Left renal cortex interstitium (tissue), 4 donors: ENCODE measurements around the gene FN3K. TPM values are rescaled to one million over a fixed set of nuclear protein-coding genes. Genes with fewer than 3 reads are reported as not detected.
A peak's percentile ranks its signal among the peaks of the same experiment; 100 is the strongest.
"Not testable (repeated sequence)": the region's sequence is repeated elsewhere in the genome, so short reads cannot be mapped to it uniquely, and the experiment has no call there.

Experiments used
- DNase-seq, 4 donors: peaks; one replicate each; pipeline ENCODE4 v3.0.0-alpha.2; 2013; ENCODE audit warnings: low read depth in 4 of 4, low spot score in 2 of 4, missing footprints in 1 of 4
- polyA plus RNA-seq, 4 donors: library from polyadenylated mRNA; unstranded; fragments of 120-200 nt; gene quantifications; one replicate each; pipeline ENCODE4 v1.2.1, GENCODE V29; 2013; ENCODE audit not compliant: insufficient read length in 4 of 4

The FN3K gene
- polyA plus RNA-seq, 4 donors, result 18.8 to 40.3 (median 29.8) TPM

- DNase-seq, result no peak
Observed at GRCh38 chr17:82732118-82732743, 3.2 kb upstream of the FN3K start.

- no peak for DNase-seq
Observed at GRCh38 chr17:82736511-82737185, 1.2 kb downstream of the FN3K start.

GRCh38 chr17:82737967-82738877 lies 2.8 kb downstream of the FN3K start:
- no peak for DNase-seq

- DNase-seq, result no peak
Observed at GRCh38 chr17:82740906-82741759, 5.7 kb downstream of the FN3K start.

GRCh38 chr17:82743344-82744219 lies 8.2 kb downstream of the FN3K start:
- no peak for DNase-seq

GRCh38 chr17:82744736-82745135 lies 9.3 kb downstream of the FN3K start:
- DNase-seq, result not testable (repeated sequence)

- no peak for DNase-seq
Observed at GRCh38 chr17:82745524-82745923, 10.1 kb downstream of the FN3K start.

GRCh38 chr17:82748756-82749155 lies 13.3 kb downstream of the FN3K start:
- no peak for DNase-seq

- DNase-seq, result no peak
Observed at GRCh38 chr17:82750241-82750908, 15.0 kb downstream of the FN3K start.

GRCh38 chr17:82751171-82751570 lies 15.8 kb downstream of the FN3K start:
- DNase-seq, result no peak

GRCh38 chr17:82751571-82752370 lies 16.4 kb downstream of the FN3K start, which contains the start of gene TBCD:
TSS of gene TBCD (plus strand) at chr17:82752065. CDS start at chr17:82752194, 129 bp downstream.
- DNase-seq, result peak; percentile 80 to 87 (median 83)

GRCh38 chr17:82752371-82753200 lies 17.2 kb downstream of the FN3K start:
- DNase-seq, result no peak

- no peak for DNase-seq
Observed at GRCh38 chr17:82753201-82753464, 17.7 kb downstream of the FN3K start.

- no peak for DNase-seq
Observed at GRCh38 chr17:82754297-82755208, 19.1 kb downstream of the FN3K start.

GRCh38 chr17:82756166-82756565 lies 20.8 kb downstream of the FN3K start:
- DNase-seq, result no peak

- no peak for DNase-seq
Observed at GRCh38 chr17:82765371-82765770, 30.0 kb downstream of the FN3K start.
